Activated T-helper 2 cell treated with anti-CD3 and anti-CD28 coated beads, Interferon-gamma antibody, Interleukin-2, Interleukin-4, amounts not matched to agents 10 μg/mL and 5 μg/mL and 100 μg/mL, durations not matched to agents 14 hours and 24 hours and 36 hours (primary cell): ENCODE measurements around the gene ZDHHC24. TPM values are rescaled to one million over a fixed set of nuclear protein-coding genes. Genes with fewer than 3 reads are reported as not detected.
A peak's percentile ranks its signal among the peaks of the same experiment; 100 is the strongest.

Experiments
- DNase-seq: peaks from one replicate; pipeline ENCODE4 v3.0.0; 2021; ENCODE audit warnings: low spot score
- H3K27ac Mint-ChIP-seq: one replicate; pipeline ENCODE4 v1.8.0; 2021; ENCODE audit warnings: mixed read lengths
- H3K27me3 Mint-ChIP-seq: one replicate; pipeline ENCODE4 v1.8.0; 2021; ENCODE audit warnings: low read depth, mixed read lengths
- H3K36me3 Mint-ChIP-seq: one replicate; pipeline ENCODE4 v1.8.0; 2021; ENCODE audit warnings: low read depth, mixed read lengths
- H3K4me1 Mint-ChIP-seq: one replicate; pipeline ENCODE4 v1.8.0; 2021; ENCODE audit warnings: low read depth, mixed read lengths
- H3K4me3 Mint-ChIP-seq: one replicate; pipeline ENCODE4 v1.8.0; 2021; ENCODE audit warnings: low read depth, mild to moderate bottlenecking, moderate library complexity, mixed read lengths
- H3K9me3 Mint-ChIP-seq: one replicate; pipeline ENCODE4 v1.8.0; 2021; ENCODE audit warnings: mixed read lengths
- intact Hi-C: fragments of 100-400 bp; cut with micrococcal nuclease; formaldehyde crosslinking; loops from one replicate; pipeline ENCODE4 v1.15.1; 2023
- total RNA-seq: library from RNA; stranded (reverse); gene quantifications from 2 replicates; pipeline ENCODE4 v1.2.3, GENCODE V29; 2022

The ZDHHC24 gene
- total RNA-seq, 1 donor from 2014 or later = 14.0 TPM

DNA sequence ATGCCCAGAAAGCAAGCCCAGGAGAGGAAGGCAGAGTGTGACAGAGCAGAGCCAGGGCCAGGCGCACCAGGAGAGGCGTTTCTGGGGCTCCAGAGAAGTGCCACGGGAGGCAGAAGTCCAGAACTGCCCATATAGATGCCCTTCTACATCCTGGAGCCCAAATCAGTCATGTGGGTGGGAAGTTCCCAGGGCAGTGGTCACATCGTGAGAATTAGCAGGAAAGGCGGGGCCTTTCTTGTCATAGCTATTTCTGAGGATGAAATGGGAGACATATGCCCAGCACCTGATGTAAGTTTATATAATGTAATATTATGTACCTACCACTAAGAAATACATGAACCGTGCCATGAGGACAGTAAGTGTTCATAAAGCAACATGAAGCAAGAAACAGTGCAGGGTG lies 13.1 kb downstream of the ZDHHC24 start:
- Mint-ChIP-seq H3K4me3 (no peak overlapping the region), H3K27me3 (no peaks in the 10 kb centered on the region), H3K27ac (no peak overlapping the region), H3K36me3 (peaks cover 15% of the 10 kb centered on the region), H3K9me3 (no peaks in the 10 kb centered on the region), H3K4me1 (no peaks in the 10 kb centered on the region)
- intact Hi-C loops = no loop called here
- no peak for DNase-seq

DNA sequence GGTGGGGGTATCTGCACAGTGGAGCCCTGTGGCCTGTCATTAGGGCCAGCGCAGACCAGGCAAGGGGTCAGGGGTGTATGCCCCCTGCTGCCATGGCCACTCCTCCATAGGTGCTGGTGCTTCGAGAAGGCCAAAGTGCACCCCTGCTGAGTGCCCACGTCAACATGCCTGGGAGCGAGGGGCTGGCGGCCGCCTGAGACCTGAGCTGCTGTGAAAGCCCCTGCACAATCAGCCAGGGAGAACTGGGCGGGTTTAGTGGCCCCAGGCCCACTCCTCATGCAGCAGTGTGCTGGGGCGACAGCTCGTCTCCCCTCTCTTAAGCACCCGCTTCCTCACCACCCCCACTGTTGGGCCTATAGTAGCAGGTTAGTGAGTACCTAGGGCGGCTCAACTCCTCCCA lies 14.0 kb downstream of the ZDHHC24 start:
- H3K36me3 Mint-ChIP-seq = peaks cover 15% of the 10 kb centered on the region
- H3K27ac Mint-ChIP-seq = no peak overlapping the region
- intact Hi-C loops = no loop called here
- no peak overlapping the region for H3K4me3 Mint-ChIP-seq
- H3K4me1 Mint-ChIP-seq = no peaks in the 10 kb centered on the region
- DNase-seq = no peak
- no peaks in the 10 kb centered on the region for H3K9me3 Mint-ChIP-seq
- no peaks in the 10 kb centered on the region for H3K27me3 Mint-ChIP-seq

DNA sequence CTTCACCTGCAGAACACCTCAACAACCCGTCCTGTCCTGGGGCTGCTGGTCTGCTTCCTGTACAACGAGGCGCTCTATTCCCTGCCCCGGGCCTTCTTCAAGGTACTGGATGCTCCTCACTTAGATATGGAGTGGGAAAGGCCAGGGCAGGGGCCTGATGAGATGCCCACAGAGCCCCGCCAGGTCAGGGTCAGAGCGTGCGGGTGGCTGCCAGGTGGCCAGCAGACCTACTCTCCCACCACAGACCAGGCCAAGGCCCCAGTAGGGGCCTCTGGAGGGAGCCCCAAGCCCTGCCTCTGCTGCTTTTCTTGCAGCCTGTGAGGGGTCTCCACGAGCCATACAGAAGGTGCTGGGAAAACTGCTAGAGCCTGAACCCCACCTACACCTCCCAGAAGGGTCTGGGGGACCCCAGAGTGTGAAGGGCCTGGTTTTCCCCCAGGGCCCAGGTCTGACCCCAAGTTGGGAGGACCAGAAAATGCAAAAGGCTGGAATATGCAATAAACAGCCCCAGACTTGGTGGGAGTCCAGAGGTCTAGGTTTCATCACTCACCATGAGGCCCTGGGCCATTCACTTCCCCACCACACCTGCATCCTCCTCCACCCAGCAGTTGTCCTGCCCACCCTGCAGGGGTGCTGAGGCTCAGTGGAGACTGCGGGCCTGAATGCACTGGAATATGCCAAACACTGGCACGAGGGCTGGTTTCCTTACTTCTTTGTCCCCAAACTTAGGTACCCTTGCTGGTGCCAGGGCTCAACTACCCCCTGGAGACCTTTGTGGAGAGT lies 14.7 kb downstream of the ZDHHC24 start:
- no peak for DNase-seq
- intact Hi-C loops = no loop called here
- no peaks in the 10 kb centered on the region for H3K27me3 Mint-ChIP-seq

DNA sequence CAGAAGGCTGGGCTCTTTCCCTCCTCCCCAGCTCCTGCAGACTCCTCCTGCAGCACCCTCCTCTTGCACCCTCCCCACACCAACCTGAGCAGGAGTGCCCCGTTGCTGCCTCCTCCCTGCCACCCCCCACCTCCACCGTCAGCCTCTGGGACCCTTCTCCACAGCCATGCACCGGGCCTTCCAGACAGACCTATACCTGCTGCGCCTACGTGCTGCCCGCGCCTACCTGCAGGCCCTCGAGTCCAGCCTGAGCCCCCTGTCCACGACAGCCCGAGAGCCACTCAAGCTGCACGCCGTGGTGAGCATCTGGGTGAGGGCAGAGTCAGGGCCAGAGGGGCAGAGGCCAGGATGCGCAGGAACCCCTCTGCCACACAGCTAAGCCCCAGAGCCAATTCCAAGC lies 16.2 kb downstream of the ZDHHC24 start:
- Mint-ChIP-seq H3K4me3 (no peak overlapping the region), H3K27me3 (no peaks in the 10 kb centered on the region), H3K27ac (no peak overlapping the region), H3K36me3 (no peaks in the 10 kb centered on the region), H3K4me1 (no peaks in the 10 kb centered on the region), H3K9me3 (no peaks in the 10 kb centered on the region)
- intact Hi-C loops = no loop called here
- no peak for DNase-seq

More for the DNA sequence above, 14.7 kb downstream of the ZDHHC24 start:
- Mint-ChIP-seq H3K27ac (no peak overlapping the region), H3K4me1 (no peaks in the 10 kb centered on the region), H3K4me3 (no peak overlapping the region), H3K36me3 (peaks cover 9% of the 10 kb centered on the region), H3K9me3 (no peaks in the 10 kb centered on the region)

DNA sequence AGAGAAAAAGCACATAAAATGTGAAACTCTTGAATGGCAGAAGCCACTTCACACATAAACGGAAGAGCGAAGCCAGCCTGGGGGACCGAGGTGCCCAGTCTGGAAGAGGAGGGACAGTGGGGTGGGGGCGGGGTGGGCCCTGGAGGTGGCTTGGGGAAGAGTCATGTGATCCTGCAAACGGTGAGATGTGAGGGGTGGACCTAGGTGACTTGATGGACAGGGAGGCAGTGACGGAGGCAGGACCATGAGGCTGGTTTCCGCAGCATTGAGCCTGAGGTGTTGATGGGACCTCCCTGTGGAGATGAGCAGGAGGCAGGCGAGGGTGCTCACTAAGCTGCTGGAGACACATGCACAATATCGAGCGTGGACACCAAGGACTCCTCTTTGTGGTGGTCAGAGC lies 16.8 kb downstream of the ZDHHC24 start:
- Mint-ChIP-seq H3K27me3 (no peaks in the 10 kb centered on the region), H3K27ac (no peak overlapping the region), H3K4me1 (no peaks in the 10 kb centered on the region), H3K36me3 (no peaks in the 10 kb centered on the region), H3K9me3 (no peaks in the 10 kb centered on the region), H3K4me3 (no peak overlapping the region)
- DNase-seq = no peak
- intact Hi-C loops = no loop called here

DNA sequence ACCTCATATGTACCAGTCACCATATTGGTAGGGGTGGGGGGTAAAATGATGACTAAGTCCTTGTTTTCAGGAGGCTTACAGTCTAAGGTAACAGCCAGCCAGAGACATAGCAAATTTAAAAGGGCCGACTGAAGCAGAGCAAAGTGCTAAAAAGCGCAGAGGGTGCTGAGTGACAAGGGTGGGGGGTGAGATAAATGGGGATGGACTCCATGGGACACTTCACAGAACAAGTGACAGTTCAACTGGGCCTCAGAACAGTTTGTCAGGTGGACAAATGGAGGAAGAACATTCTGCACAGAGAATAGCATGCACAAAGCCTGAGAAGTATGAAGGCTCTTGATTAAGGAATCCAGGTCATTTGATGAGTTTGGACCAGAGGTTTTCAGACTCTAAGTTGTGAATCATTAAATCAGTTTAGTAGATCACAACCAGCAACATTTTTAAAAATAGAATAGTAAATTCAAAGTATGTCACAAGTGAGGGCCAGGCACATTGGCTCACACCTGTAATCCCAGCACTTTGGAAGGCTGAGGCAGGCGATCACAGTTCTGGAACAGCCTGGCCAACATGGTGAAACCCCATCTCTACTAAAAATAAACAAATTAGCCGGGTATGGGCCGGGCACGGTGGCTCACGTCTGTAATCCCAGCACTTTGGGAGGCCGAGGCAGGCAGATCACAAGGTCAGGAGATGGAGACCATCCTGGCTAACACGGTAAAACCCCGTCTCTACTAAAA lies 21.4 kb downstream of the ZDHHC24 start:
- Mint-ChIP-seq H3K36me3 (peaks cover 13% of the 10 kb centered on the region), H3K9me3 (no peaks in the 10 kb centered on the region)
- intact Hi-C loops = no loop called here

DNA sequence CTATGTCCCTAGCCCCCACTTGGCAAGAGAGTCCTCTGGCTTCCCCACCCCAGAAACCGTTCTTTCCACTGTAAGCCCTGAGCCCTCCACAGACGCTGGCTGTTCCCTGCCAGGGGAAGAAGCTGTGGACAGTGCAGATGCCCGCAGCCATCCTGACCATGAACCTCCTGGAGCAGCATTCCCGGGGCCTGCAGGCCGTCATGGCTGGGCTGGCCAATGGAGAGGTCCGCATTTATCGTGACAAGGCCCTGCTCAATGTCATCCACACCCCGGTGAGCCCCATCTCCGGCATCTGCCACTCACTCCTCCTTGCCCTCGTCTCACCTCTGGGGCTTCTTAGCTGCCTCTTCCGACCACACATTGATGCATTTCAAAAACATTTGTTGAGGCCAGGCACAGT lies 22.2 kb downstream of the ZDHHC24 start:
- Mint-ChIP-seq H3K27me3 (no peaks in the 10 kb centered on the region), H3K27ac (no peak overlapping the region), H3K4me1 (no peaks in the 10 kb centered on the region), H3K4me3 (no peak overlapping the region), H3K36me3 (peaks cover 13% of the 10 kb centered on the region), H3K9me3 (no peaks in the 10 kb centered on the region)
- no peak for DNase-seq
- intact Hi-C loops = no loop called here

More for the DNA sequence above, 21.4 kb downstream of the ZDHHC24 start:
- DNase-seq = no peak
- no peaks in the 10 kb centered on the region for H3K4me1 Mint-ChIP-seq
- H3K4me3 Mint-ChIP-seq = no peak overlapping the region
- no peaks in the 10 kb centered on the region for H3K27me3 Mint-ChIP-seq
- no peak overlapping the region for H3K27ac Mint-ChIP-seq

DNA sequence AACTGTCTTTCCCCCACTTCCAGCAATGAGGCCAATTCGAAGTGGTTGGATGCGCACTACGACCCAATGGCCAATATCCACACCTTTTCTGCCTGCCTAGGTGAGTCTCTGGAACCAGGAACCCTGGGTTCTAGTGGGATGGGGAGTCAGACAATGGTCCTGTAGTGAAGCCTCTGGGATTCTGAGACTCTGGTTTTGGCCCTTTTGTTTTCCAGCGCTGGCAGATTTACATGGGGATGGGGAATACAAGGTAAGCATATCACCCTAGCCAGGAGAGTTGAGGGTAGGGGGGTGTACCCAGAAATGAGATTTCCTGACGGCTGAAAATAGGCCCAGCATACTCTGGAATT lies 34.9 kb downstream of the ZDHHC24 start:
- Mint-ChIP-seq H3K36me3 (peaks cover 19% of the 10 kb centered on the region), H3K9me3 (no peaks in the 10 kb centered on the region), H3K4me1 (peaks cover 10% of the 10 kb centered on the region), H3K27me3 (no peaks in the 10 kb centered on the region), H3K27ac (no peak overlapping the region), H3K4me3 (peak overlapping the region; percentile 87)
- no peak for DNase-seq
- intact Hi-C loops = no loop called here

DNA sequence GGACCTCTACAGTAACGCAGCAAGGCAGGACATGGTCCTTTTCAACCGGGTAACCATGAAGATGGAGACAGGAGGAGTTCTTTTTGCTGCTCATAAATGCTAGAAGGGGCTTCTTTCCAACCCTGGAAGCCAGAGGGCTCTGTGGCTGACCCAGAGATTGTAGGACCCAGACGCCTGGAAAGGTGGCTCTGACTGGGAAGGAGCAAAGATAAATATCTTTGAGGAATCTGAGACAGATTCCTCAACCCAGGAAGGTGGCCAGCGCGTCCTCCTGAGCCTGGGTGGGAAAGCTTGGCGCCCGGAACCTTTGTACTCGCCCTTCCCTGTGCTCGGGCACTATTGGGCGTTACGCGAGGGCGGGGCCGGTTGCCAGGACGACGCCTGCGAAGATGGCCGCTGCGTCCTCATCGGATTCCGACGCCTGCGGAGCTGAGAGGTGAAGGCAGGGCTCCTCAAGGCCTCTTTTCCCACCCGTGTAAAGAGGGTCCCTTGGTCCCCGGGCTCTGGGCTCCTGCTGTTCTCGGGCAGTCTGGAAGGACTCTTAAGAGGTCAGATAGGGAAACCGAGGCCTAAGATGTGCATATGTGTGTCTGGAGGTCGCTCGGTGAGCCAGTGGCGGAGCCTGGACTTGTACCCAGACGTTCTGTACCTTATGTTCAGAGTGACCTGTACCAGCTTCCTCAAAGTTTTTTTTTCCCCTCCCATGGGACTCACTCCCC lies 35.4 kb downstream of the ZDHHC24 start, which contains the start of gene BBS1:
Gene BBS1 (plus strand): TSS at position 365 of the 719 bp plus-strand sequence. CDS start 25 bp downstream, at position 390.
- no peaks in the 10 kb centered on the region for H3K9me3 Mint-ChIP-seq
- DNase-seq = peak; percentile 74
- intact Hi-C loops = no loop called here
- H3K27ac Mint-ChIP-seq = no peak within 1 kb of the TSS
- H3K4me1 Mint-ChIP-seq = peaks cover 10% of the 10 kb centered on the region
- H3K27me3 Mint-ChIP-seq = no peaks in the 10 kb centered on the region
- H3K36me3 Mint-ChIP-seq = peaks cover 23% of the 10 kb centered on the region
- H3K4me3 Mint-ChIP-seq = peak within 1 kb of the TSS; percentile 87

DNA sequence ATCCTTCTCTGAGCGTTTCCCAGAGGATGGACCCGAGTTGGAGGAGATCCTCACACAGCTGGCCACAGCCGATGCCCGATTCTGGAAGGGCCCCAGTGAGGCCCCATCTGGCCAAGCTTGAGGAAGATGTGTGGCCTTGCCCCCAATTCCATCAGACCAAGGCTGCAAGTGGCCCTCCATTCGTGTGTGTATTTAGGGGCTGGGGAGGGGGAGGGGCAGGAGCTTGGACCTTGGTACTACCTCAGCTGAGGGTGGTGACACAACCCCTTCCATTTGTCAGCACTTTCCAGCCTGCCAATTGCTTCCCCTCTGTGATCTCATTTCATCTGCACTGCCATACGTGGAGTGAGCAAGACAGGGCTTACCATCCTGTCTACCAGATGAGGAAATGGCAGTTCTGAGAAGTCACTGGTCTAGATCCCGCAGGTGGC lies 36.7 kb downstream of the ZDHHC24 start:
- Mint-ChIP-seq H3K9me3 (no peaks in the 10 kb centered on the region), H3K27ac (no peak overlapping the region), H3K4me1 (peaks cover 10% of the 10 kb centered on the region), H3K4me3 (no peak overlapping the region), H3K27me3 (no peaks in the 10 kb centered on the region), H3K36me3 (peaks cover 29% of the 10 kb centered on the region)
- no peak for DNase-seq
- intact Hi-C loops = no loop called here

DNA sequence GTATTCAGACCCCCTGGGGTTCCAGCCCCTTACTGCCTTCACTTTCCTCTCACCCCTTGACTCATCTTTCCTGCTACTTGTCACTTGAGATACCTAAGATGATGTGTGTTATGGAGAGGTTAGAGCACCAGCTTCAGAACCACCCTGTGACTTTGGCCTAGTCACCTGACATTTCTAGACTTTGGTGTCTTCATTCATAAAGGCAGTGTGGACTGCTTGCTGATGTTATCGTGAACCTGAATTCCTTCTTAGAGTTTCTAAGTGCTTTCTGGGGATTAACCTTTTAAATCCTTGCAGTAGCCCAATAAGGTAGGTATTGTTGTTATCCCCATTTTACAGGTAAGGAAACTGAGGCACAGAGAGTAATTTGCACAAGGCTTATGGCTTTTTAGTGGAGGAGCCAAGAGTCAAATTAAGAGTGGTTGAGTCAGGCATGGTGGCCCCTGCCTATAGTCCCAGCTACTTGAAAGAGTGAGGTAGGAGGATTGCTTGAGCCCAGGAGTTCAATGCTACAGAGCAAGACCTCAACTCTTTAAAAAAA lies 40.5 kb downstream of the ZDHHC24 start:
- intact Hi-C loops = no loop called here
- Mint-ChIP-seq H3K36me3 (peaks cover 33% of the 10 kb centered on the region), H3K4me1 (peaks cover 3% of the 10 kb centered on the region), H3K27ac (no peak overlapping the region), H3K9me3 (no peaks in the 10 kb centered on the region), H3K27me3 (no peaks in the 10 kb centered on the region), H3K4me3 (no peak overlapping the region)
- DNase-seq = no peak

DNA sequence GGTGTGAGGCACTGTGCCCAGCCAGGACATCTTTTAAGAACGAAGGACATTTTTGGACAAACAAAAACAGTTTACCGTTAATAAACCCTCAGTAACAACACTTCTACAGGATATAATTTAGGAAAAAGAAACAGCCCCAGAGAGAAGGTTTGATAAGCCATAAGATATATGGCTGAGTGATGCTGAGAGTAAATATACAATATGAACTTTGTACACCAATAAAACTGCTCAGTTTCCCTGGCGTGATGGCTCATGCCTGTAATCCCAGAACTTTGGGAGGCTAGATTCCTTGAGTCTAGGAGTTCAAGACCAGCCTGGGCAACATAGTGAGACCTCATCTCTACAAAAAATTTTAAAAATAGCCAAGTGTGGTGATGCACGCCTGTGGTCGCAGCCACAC lies 47.3 kb downstream of the ZDHHC24 start:
- Mint-ChIP-seq H3K27me3 (no peaks in the 10 kb centered on the region), H3K4me1 (no peaks in the 10 kb centered on the region), H3K36me3 (peaks cover 19% of the 10 kb centered on the region), H3K4me3 (no peak overlapping the region), H3K9me3 (no peaks in the 10 kb centered on the region), H3K27ac (no peak overlapping the region)
- no peak for DNase-seq
- intact Hi-C loops = no loop called here
